SK-N-SH treated with all-trans-retinoic acid at 6 μM for 48 hours (cell line): Measurements from ENCODE around the gene ASPA.

Experiments used
- ATAC-seq: fragments of 200-7000 bp; cut with Tn5 transposase; 3 replicates; pipeline ENCODE4 v1.9.1; 2020; ENCODE audit warnings: mild to moderate bottlenecking, moderate library complexity
- BACH2 ChIP-seq: fragments of 250-450 bp; sonication (Bioruptor Pico); IDR thresholded peaks from 2 replicates; pipeline ENCODE4 v1.9.0; 2021; ENCODE audit warnings: mild to moderate bottlenecking, borderline replicate concordance
- CSDC2 ChIP-seq: fragments of 250-450 bp; sonication (Bioruptor Pico); IDR thresholded peaks from 2 replicates; pipeline ENCODE4 v1.5.0; 2020; ENCODE audit warnings: mild to moderate bottlenecking, moderate library complexity
- ISL1 ChIP-seq: fragments of 250-450 bp; sonication (Bioruptor Pico); IDR thresholded peaks from 2 replicates; pipeline ENCODE4 v2.1.2; 2022; ENCODE audit warnings: mild to moderate bottlenecking, moderate library complexity
- OSR1 ChIP-seq: fragments of 250-450 bp; sonication (Bioruptor Pico); IDR thresholded peaks from 2 replicates; pipeline ENCODE4 v1.8.0; 2022; ENCODE audit warnings: moderate library complexity, mild to moderate bottlenecking, inconsistent platforms
- PPARA ChIP-seq: fragments of 250-450 bp; sonication (Bioruptor Pico); IDR thresholded peaks from 2 replicates; pipeline ENCODE4 v1.5.0; 2020; ENCODE audit warnings: mild to moderate bottlenecking, borderline replicate concordance
- RARB ChIP-seq: fragments of 250-450 bp; sonication (Bioruptor Pico); IDR thresholded peaks from 2 replicates; pipeline ENCODE4 v1.8.0; 2021; ENCODE audit warnings: mild to moderate bottlenecking, moderate library complexity
- SNAI2 ChIP-seq: fragments of 250-450 bp; sonication (Bioruptor Pico); IDR thresholded peaks from 2 replicates; pipeline ENCODE4 v1.5.0; 2020; ENCODE audit warnings: mild to moderate bottlenecking, moderate library complexity
- TCF4 ChIP-seq: fragments of 250-450 bp; sonication (Bioruptor Pico); IDR thresholded peaks from 2 replicates; pipeline ENCODE4 v1.8.0; 2021; ENCODE audit warnings: mild to moderate bottlenecking, moderate library complexity, borderline replicate concordance
- TOX ChIP-seq: fragments of 250-450 bp; sonication (Bioruptor Pico); IDR thresholded peaks from 2 replicates; pipeline ENCODE4 v1.8.0; 2021; ENCODE audit warnings: mild to moderate bottlenecking, moderate library complexity, borderline replicate concordance
- ZC3H10 ChIP-seq: fragments of 250-450 bp; sonication (Bioruptor Pico); IDR thresholded peaks from 2 replicates; pipeline ENCODE4 v1.5.1; 2021; ENCODE audit warnings: mild to moderate bottlenecking, moderate library complexity
- ZFP3 ChIP-seq: fragments of 250-450 bp; sonication (Bioruptor Pico); IDR thresholded peaks from 2 replicates; pipeline ENCODE4 v1.5.0; 2020; ENCODE audit warnings: mild to moderate bottlenecking, moderate library complexity
- ZFP30 ChIP-seq: fragments of 450-650 bp; formaldehyde crosslinking; IDR thresholded peaks from 2 replicates; pipeline ENCODE4 v1.5.0; 2022; ENCODE audit warnings: mild to moderate bottlenecking, moderate library complexity
- ZNF565 ChIP-seq: fragments of 450-650 bp; formaldehyde crosslinking; conservative IDR thresholded peaks from 2 replicates; pipeline ENCODE4 v1.5.0; 2020; ENCODE audit warnings: low read depth, mild to moderate bottlenecking, moderate library complexity
- ZNF70 ChIP-seq: fragments of 450-650 bp; formaldehyde crosslinking; IDR thresholded peaks from 2 replicates; pipeline ENCODE4 v1.5.0; 2020; ENCODE audit warnings: mild to moderate bottlenecking, moderate library complexity
- TF ChIP-seq, protein P1 (sequence below): fragments of 250-450 bp; sonication (Bioruptor Pico); IDR thresholded peaks from 2 replicates; pipeline ENCODE4 v1.8.0; 2020; ENCODE audit warnings: mild to moderate bottlenecking, moderate library complexity, borderline replicate concordance
- TF ChIP-seq, protein P2 (sequence below): fragments of 250-450 bp; sonication (Bioruptor Pico); IDR thresholded peaks from 2 replicates; pipeline ENCODE4 v1.8.0; 2021; ENCODE audit warnings: low read depth, mild to moderate bottlenecking, moderate library complexity, borderline replicate concordance
- TF ChIP-seq, protein P3 (sequence below): fragments of 250-450 bp; sonication (Bioruptor Pico); IDR thresholded peaks from 2 replicates; pipeline ENCODE4 v1.5.1; 2021; ENCODE audit warnings: mild to moderate bottlenecking, moderate library complexity
- TF ChIP-seq, protein P4 (sequence below): fragments of 250-450 bp; sonication (Bioruptor Pico); IDR thresholded peaks from 2 replicates; pipeline ENCODE4 v1.5.1; 2020; ENCODE audit warnings: low read depth, mild to moderate bottlenecking, moderate library complexity
- TF ChIP-seq, protein P5 (sequence below): fragments of 250-450 bp; sonication (Bioruptor Pico); IDR thresholded peaks from 2 replicates; pipeline ENCODE4 v1.5.0; 2020; ENCODE audit warnings: mild to moderate bottlenecking, moderate library complexity

ASPA gene

DNA sequence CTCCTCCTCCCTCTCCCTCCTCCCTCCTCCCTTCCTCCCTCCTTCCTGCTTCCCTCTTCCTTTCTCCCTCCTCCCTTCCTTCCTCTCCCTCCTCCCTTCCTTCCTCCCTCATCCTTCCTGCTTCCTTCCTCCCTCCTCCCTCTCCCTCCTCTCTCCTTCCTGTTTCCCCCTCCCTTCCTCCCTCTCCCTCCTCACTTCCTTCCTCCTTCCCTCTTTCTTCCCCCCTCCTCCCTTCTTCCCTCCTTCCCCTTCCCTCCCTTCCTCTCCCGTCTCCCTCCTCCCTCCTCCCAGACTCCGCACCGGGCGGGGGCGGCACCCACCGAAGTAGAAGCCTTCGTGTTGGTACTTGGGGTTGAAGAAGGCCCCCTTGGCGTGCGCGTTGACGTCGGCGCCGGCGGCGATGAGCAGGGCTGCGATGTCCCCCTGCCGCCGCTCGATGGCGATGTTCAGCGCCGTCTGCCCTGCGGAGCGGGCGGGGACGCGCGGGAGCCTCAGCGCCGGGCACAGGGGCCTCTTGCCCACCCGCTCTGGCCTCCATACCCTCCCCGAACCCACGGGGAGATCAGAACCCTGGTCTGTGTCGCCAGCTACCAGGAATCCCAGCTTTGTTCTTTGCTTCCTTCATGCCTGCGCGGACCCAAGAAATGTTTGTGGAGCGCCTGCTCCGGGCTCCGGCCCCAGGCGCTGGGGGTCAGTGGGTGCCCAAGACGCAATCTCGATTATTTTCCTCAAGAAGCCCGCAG lies 59.6 kb downstream of the ASPA start:
- ATAC-seq: peak; percentile 95
- TF ChIP-seq ZNF70 (CRISPR knock-in tag) (no peak), ZFP3 (no peak)
- TF ChIP-seq, all 23 proteins: peak for 0

DNA sequence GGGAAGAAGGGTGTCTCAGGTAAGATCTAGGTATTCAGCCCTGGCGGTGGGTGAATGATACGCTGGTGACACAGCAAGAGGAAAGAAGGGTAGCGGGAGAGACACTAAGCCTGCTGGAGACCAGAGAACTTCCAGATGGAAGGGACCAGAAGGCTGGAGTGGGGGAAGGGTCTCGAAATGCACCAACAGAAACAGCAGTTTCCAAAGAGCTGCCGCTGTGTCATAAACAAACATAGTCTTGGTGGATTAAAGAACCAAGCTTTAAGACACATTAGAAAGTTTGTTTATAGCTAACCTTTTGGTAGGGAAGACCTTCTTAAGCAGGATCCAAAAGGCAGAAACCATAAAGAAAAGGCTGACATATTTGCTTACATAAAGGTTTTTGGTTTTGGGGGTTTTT lies 60.9 kb downstream of the ASPA start:
- TF ChIP-seq TOX (CRISPR knock-in tag) (no peak), SNAI2 (CRISPR knock-in tag) (no peak), OSR1 (CRISPR knock-in tag) (no peak), ZFP30 (CRISPR knock-in tag) (no peak), ZNF70 (CRISPR knock-in tag) (no peak), ZC3H10 (CRISPR knock-in tag) (no peak), PPARA (no peak), CSDC2 (CRISPR knock-in tag) (no peak), ZNF565 (CRISPR knock-in tag) (no peak), ISL1 (CRISPR knock-in tag) (no peak), BACH2 (CRISPR knock-in tag) (no peak), RARB (CRISPR knock-in tag) (no peak), TCF4 (CRISPR knock-in tag) (no peak), ZFP3 (no peak)
- TF ChIP-seq, protein P1, sequence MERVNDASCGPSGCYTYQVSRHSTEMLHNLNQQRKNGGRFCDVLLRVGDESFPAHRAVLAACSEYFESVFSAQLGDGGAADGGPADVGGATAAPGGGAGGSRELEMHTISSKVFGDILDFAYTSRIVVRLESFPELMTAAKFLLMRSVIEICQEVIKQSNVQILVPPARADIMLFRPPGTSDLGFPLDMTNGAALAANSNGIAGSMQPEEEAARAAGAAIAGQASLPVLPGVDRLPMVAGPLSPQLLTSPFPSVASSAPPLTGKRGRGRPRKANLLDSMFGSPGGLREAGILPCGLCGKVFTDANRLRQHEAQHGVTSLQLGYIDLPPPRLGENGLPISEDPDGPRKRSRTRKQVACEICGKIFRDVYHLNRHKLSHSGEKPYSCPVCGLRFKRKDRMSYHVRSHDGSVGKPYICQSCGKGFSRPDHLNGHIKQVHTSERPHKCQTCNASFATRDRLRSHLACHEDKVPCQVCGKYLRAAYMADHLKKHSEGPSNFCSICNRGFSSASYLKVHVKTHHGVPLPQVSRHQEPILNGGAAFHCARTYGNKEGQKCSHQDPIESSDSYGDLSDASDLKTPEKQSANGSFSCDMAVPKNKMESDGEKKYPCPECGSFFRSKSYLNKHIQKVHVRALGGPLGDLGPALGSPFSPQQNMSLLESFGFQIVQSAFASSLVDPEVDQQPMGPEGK: no peak
- TF ChIP-seq, protein P2, sequence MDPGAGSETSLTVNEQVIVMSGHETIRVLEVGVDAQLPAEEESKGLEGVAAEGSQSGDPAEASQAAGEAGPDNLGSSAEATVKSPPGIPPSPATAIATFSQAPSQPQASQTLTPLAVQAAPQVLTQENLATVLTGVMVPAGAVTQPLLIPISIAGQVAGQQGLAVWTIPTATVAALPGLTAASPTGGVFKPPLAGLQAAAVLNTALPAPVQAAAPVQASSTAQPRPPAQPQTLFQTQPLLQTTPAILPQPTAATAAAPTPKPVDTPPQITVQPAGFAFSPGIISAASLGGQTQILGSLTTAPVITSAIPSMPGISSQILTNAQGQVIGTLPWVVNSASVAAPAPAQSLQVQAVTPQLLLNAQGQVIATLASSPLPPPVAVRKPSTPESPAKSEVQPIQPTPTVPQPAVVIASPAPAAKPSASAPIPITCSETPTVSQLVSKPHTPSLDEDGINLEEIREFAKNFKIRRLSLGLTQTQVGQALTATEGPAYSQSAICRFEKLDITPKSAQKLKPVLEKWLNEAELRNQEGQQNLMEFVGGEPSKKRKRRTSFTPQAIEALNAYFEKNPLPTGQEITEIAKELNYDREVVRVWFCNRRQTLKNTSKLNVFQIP: no peak
- TF ChIP-seq, protein P3, sequence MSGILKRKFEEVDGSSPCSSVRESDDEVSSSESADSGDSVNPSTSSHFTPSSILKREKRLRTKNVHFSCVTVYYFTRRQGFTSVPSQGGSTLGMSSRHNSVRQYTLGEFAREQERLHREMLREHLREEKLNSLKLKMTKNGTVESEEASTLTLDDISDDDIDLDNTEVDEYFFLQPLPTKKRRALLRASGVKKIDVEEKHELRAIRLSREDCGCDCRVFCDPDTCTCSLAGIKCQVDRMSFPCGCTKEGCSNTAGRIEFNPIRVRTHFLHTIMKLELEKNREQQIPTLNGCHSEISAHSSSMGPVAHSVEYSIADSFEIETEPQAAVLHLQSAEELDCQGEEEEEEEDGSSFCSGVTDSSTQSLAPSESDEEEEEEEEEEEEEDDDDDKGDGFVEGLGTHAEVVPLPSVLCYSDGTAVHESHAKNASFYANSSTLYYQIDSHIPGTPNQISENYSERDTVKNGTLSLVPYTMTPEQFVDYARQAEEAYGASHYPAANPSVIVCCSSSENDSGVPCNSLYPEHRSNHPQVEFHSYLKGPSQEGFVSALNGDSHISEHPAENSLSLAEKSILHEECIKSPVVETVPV (CRISPR knock-in tag): no peak
- TF ChIP-seq, protein P4, sequence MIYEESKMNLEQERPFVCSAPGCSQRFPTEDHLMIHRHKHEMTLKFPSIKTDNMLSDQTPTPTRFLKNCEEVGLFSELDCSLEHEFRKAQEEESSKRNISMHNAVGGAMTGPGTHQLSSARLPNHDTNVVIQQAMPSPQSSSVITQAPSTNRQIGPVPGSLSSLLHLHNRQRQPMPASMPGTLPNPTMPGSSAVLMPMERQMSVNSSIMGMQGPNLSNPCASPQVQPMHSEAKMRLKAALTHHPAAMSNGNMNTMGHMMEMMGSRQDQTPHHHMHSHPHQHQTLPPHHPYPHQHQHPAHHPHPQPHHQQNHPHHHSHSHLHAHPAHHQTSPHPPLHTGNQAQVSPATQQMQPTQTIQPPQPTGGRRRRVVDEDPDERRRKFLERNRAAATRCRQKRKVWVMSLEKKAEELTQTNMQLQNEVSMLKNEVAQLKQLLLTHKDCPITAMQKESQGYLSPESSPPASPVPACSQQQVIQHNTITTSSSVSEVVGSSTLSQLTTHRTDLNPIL (CRISPR knock-in tag): no peak
- TF ChIP-seq, protein P5, sequence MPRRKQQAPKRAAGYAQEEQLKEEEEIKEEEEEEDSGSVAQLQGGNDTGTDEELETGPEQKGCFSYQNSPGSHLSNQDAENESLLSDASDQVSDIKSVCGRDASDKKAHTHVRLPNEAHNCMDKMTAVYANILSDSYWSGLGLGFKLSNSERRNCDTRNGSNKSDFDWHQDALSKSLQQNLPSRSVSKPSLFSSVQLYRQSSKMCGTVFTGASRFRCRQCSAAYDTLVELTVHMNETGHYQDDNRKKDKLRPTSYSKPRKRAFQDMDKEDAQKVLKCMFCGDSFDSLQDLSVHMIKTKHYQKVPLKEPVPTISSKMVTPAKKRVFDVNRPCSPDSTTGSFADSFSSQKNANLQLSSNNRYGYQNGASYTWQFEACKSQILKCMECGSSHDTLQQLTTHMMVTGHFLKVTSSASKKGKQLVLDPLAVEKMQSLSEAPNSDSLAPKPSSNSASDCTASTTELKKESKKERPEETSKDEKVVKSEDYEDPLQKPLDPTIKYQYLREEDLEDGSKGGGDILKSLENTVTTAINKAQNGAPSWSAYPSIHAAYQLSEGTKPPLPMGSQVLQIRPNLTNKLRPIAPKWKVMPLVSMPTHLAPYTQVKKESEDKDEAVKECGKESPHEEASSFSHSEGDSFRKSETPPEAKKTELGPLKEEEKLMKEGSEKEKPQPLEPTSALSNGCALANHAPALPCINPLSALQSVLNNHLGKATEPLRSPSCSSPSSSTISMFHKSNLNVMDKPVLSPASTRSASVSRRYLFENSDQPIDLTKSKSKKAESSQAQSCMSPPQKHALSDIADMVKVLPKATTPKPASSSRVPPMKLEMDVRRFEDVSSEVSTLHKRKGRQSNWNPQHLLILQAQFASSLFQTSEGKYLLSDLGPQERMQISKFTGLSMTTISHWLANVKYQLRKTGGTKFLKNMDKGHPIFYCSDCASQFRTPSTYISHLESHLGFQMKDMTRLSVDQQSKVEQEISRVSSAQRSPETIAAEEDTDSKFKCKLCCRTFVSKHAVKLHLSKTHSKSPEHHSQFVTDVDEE: no peak
- no peak for ATAC-seq

DNA sequence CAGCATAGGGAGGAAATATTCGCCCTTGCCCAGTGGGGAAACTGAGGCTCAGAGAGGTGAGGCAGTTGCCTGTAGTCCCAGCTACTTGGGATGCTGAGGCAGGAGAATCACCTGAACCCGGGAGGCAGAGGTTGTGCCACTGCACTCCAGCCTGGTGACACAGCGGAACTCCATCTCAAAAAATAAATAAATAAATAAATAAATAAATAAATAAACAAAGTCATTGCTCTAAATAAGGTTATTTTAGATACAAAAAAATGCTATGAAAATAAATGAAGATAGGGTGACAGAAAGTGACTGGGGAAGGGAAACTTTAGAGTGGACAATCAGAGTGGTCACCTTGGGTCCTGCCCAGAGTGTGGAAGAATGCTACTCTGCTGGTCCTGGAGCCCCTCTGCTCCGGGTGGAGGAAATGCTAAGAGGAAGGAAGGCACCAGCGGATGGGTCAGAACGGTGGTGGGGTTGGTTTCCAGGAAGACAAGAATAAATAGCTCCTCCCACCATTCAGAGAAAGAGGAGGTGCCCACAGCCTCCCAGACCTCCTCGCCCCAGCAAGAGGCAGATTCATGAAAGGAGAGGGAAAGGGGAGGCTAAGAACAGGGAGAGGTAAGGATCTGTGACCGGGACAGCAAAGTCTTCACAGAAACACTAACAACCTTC lies 64.2 kb downstream of the ASPA start:
- TF ChIP-seq ZFP30 (CRISPR knock-in tag): no peak
- no peak for ATAC-seq
